Prostate gland (tissue), 2 donors: Measurements from ENCODE around the gene IDS.

Experiments used
- POLR2A ChIP-seq: fragments of 450-650 bp; IDR thresholded peaks from one replicate; pipeline ENCODE4 v1.6.1; 2016; ENCODE audit warnings: antibody characterized with exemption, mild to moderate bottlenecking
- POLR2AphosphoS5 ChIP-seq: sonication (generic); formaldehyde crosslinking; IDR thresholded peaks from one replicate; pipeline ENCODE4 v1.6.1; 2017; ENCODE audit warnings: antibody characterized with exemption
- TF ChIP-seq, protein P1 (sequence below), 4 experiments: fragments of 200-600 bp in 2 of 4; fragments of 450-650 bp in 2 of 4; sonication (generic) in 2 of 4; IDR thresholded peaks; 1 replicate in 3 of 4; 2 replicates in 1 of 4; pipeline ENCODE4 v1.5.1; 2016 to 2019; ENCODE audit warnings: antibody characterized with exemption in 4 of 4, mild to moderate bottlenecking in 2 of 4, moderate library complexity in 2 of 4

GRCh38 chrX:149487292-149487691 is 17.8 kb downstream of the IDS start:
- TF ChIP-seq, protein P1, sequence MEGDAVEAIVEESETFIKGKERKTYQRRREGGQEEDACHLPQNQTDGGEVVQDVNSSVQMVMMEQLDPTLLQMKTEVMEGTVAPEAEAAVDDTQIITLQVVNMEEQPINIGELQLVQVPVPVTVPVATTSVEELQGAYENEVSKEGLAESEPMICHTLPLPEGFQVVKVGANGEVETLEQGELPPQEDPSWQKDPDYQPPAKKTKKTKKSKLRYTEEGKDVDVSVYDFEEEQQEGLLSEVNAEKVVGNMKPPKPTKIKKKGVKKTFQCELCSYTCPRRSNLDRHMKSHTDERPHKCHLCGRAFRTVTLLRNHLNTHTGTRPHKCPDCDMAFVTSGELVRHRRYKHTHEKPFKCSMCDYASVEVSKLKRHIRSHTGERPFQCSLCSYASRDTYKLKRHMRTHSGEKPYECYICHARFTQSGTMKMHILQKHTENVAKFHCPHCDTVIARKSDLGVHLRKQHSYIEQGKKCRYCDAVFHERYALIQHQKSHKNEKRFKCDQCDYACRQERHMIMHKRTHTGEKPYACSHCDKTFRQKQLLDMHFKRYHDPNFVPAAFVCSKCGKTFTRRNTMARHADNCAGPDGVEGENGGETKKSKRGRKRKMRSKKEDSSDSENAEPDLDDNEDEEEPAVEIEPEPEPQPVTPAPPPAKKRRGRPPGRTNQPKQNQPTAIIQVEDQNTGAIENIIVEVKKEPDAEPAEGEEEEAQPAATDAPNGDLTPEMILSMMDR (IDR thresholded peaks at IDR 0.05) = no peak
- TF ChIP-seq POLR2A (no peak), POLR2AphosphoS5 (no peak)
